SK-MEL-5 (cell line): ENCODE data around the gene HIF1AN. TPM values are rescaled to one million over a fixed set of nuclear protein-coding genes. Genes with fewer than 3 reads are reported as not detected.

Experiments used
- DNase-seq: peaks from one replicate; pipeline ENCODE4 v3.0.0-alpha.2; 2016; ENCODE audit warnings: low read depth, low spot score
- in situ Hi-C: cut with HindIII; loops from 2 replicates; pipeline ENCODE4 v1.10.0; 2016; ENCODE audit warnings: low sequenced_read_pairs, high pct_unique_total_duplicates, low pct_unique_long_range_greater_than_20kb
- total RNA-seq: library from RNA; depleted of rRNA; stranded (reverse); fragments of >200 nt; shearing (Covaris generic); gene quantifications from 2 replicates; pipeline ENCODE4 v1.2.3, GENCODE V29; 2014; rRNA removed

Gene HIF1AN
- total RNA-seq, 1 experiment from 2014 or later: 3.7 TPM

- in situ Hi-C loops: no loop called here
- peak; percentile 32 for DNase-seq
Observed at GRCh38 chr10:100579261-100580090, 43.7 kb downstream of the HIF1AN start.

DNA sequence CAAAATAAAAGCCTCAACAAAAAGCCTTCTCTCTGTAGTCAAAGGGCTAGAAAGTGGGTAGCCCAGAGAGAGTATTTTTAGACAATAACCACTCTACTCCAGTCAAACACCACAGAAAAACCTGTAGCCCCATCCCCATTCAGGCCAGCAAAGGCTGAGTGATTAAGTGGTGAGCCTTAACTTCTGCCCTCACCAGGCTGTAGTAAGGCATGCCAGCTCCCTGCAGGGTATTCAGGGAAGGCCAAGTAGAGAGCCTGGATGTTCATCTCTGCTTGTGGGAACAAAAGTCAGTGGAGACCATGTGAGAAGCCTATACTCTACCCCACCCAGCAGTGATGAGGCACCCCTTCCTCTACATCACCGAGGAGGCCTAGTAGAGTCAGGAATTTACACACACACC is 51.2 kb downstream of the HIF1AN start:
- no peak for DNase-seq
- in situ Hi-C loops: no loop called here

GRCh38 chr10:100598166-100598565 is 62.4 kb downstream of the HIF1AN start:
- no peak for DNase-seq
- in situ Hi-C loops: no loop called here

DNA sequence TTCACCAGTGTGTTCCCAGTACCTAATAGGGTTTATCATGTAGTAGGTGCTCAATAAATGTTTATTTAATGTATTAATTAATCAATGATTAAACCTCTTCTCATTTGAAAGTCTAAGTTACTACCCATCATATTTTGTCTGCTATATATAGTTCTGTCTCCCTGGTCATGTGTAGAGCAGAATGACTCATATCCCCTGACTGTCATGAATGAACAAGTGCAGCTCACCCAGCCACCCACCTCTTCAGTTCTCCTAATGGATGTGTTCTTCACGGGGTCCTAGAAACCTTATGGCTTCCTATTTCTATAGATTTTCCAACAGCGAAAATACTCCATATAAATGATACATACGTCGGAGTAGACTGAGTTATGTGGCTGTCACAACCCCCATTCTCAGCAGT is 64.5 kb downstream of the HIF1AN start:
- in situ Hi-C loops: no loop called here

DNA sequence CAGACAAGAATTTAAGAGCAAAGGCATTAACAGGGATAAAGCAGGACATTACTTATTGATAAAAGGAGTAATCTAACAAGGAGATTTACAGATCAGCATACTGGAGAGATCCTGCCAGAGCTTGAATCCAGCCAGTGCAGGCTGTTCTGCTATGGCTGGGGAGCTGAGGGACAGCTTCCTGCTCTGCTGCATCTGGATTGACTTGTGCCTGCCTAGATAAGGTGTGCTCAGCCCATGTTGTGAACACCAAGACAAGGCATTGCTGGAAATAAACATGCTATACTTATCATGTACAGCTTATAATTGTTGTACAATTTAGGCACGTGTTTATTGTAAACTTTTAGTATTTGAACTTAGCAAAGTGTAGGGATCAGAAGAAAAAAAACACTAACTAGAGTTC is 71.7 kb downstream of the HIF1AN start:
- in situ Hi-C loops: no loop called here
- DNase-seq: no peak

More for the DNA sequence above, 64.5 kb downstream of the HIF1AN start:
- DNase-seq: peak; percentile 38

Other genes with a start within 250 kb of the HIF1AN start
- 48.6 and 55.5 TPM in 2 replicates for gene BLOC1S2, start 249.3 kb upstream of the HIF1AN start, total RNA-seq
- not detected in 2 replicates for gene PKD2L1, start 205.7 kb upstream of the HIF1AN start, total RNA-seq
- 867 and 870 TPM in 2 replicates for gene SCD, start 188.7 kb upstream of the HIF1AN start, total RNA-seq
- not detected in 2 replicates for gene WNT8B, start 72.9 kb upstream of the HIF1AN start, total RNA-seq
- gene SEC31B, start 16.1 kb upstream of the HIF1AN start, total RNA-seq: 0.48 and 0.66 TPM in 2 replicates
- 447 and 448 TPM in 2 replicates for gene NDUFB8, start 6.1 kb upstream of the HIF1AN start, total RNA-seq
- not detected in 2 replicates for gene PAX2, start 209.6 kb downstream of the HIF1AN start, total RNA-seq